ENCODE data around the gene RPEL1.

Gene RPEL1

GRCh38 chr10:103280031-103280430 is 34.3 kb downstream of the RPEL1 start:
- no peak for DNase-seq (ENCODE audit: low spot score)

- DNase-seq (ENCODE audit: low spot score), result no peak
These were observed 34.8 kb downstream of the RPEL1 start for GRCh38 chr10:103280506-103280905.

DNA sequence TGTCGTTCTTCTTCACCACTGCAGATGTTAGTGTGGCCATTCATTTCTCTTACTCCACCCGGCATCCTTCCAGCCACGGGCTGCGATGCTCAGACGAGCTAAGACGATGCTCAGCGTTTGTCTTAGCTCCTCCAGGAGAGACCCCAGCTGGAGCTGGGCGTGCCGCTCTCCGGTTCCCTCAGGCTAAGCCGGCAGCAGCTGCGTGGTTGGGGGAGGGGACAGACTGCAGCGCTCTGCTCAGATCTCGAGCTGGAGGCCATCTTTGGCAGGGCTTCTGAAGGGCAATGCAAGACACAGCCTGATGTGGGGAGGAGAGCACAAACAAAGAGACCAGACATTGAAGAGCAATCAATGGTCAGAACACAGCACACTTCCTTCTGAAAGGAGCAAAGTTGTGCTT is 36.1 kb downstream of the RPEL1 start:
- DNase-seq (ENCODE audit: low spot score), result peak; percentile 83

- no peak for DNase-seq (ENCODE audit: low spot score)
These were observed 37.3 kb downstream of the RPEL1 start for GRCh38 chr10:103282961-103283360.

DNA sequence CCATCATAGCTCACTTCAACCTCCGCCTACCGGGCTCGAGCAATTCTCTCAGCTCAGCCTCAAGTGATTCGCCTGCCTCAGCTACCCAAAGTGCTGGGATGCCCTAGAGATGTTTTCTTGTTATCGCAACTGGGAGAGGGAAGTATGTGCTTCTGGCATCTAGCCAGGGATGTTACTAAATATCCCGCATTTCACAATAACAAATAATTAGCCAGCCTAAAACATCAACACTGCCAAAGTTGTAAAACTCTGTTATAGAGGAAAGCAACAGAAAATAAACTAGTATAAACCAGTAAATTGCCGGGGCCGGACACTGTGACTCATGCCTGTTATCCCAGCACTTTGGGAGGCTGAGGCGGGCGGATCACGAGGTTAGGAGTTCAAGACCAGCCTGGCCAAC is 38.5 kb downstream of the RPEL1 start:
- no peak for DNase-seq (ENCODE audit: low spot score)

GRCh38 chr10:103287992-103288391 is 42.3 kb downstream of the RPEL1 start:
- no peak for DNase-seq (ENCODE audit: low spot score)

DNA sequence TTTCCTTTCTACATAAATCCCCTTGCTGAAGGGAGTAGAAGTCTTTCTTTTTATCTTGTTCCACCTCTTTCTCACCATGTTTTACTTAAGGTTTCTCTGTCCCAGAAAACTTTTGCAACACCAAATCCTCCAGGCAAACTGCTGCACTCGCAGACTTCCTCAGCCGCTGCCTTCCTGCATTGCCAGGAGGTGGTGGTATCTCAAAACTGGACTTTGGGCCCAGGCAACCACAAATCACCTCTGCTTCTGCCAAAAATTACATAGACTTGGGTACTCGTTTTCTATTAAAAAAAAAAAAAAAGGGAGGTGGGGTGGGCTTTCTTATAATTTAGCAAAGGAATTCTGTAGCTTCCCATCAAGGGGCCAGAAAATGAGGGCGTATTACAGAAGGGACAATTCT is 45.9 kb downstream of the RPEL1 start:
- DNase-seq (ENCODE audit: low spot score), result no peak

DNA sequence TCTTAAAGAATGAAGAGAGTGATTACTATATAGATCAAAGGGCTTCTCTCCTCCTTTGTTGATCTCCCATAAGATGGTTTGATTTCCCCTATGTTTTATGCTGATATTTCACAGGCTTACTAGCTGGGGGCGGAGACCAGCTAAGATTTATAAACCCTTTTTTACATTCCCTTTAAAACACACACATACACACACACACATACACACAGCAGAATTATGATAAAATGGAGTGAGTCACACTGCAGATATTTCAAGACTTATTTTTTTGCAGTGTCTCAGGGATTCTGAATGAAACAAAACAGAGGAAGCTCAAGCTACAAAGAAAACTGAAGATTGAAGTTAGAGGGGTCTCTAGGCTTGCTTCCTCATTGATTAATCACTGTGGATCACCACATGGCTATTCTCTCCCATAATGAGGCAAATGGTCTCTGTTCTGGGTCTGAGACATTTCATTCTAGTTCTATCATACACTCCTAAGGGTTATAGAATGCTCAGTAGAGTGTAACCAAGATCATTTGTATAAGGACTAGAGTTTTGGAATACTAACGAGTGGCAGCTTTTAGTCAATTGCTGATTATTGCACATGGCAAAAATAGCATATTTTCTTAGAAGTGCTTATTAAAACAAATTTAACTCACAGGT is 49.8 kb downstream of the RPEL1 start:
- DNase-seq (ENCODE audit: low spot score), result no peak

All from iPS-NIHi11 (cell line).